Endometrium (tissue), 2 donors: ENCODE results near the gene HOXB9.

Experiments
- FAIRE-seq: peaks from 2 replicates; lab custom pipeline; 2012; peaks lifted over from hg19 to GRCh38; lab: Jason Lieb, UNC
- donor health status: control.
- donor health status: control.

The HOXB9 gene

GRCh38 chr17:48610282-48611211, 15.6 kb downstream of the HOXB9 start, which contains the start of gene HOXB7:
TSS of gene HOXB7 (minus strand) at chr17:48611017. CDS start at chr17:48610918, 99 bp downstream.
- no peak for FAIRE-seq

GRCh38 chr17:48609759-48610281, 16.3 kb downstream of the HOXB9 start:
- no peak for FAIRE-seq

- FAIRE-seq = no peak
These were observed 17.1 kb downstream of the HOXB9 start for GRCh38 chr17:48609033-48609432.

- no peak for FAIRE-seq
These were observed 17.7 kb downstream of the HOXB9 start for GRCh38 chr17:48608494-48608834.

GRCh38 chr17:48606892-48607614, 19.1 kb downstream of the HOXB9 start:
- FAIRE-seq = no peak

- FAIRE-seq = no peak
These were observed 19.9 kb downstream of the HOXB9 start for GRCh38 chr17:48605991-48606891.

GRCh38 chr17:48605409-48605919, 20.7 kb downstream of the HOXB9 start:
- FAIRE-seq = no peak

- no peak for FAIRE-seq
These were observed 21.3 kb downstream of the HOXB9 start, which contains the start of gene HOXB6 for GRCh38 chr17:48604770-48605329. TSS of gene HOXB6 (minus strand) at chr17:48604986. CDS start at chr17:48598150, 6,836 bp downstream.

- no peak for FAIRE-seq
These were observed 22.0 kb downstream of the HOXB9 start for GRCh38 chr17:48603959-48604769.

- FAIRE-seq = no peak
These were observed 24.4 kb downstream of the HOXB9 start for GRCh38 chr17:48601539-48602425.

GRCh38 chr17:48601207-48601538, 25.0 kb downstream of the HOXB9 start:
- no peak for FAIRE-seq

- no peak for FAIRE-seq
These were observed 25.7 kb downstream of the HOXB9 start for GRCh38 chr17:48600244-48601098.

GRCh38 chr17:48599354-48599753, 26.8 kb downstream of the HOXB9 start:
- FAIRE-seq = no peak

- FAIRE-seq = no peak
These were observed 27.4 kb downstream of the HOXB9 start for GRCh38 chr17:48598736-48599135.

GRCh38 chr17:48597778-48598631, 28.2 kb downstream of the HOXB9 start:
- FAIRE-seq = no peak

GRCh38 chr17:48597528-48597777, 28.7 kb downstream of the HOXB9 start:
- no peak for FAIRE-seq

- no peak for FAIRE-seq
These were observed 29.2 kb downstream of the HOXB9 start for GRCh38 chr17:48596735-48597527.
